Iris pigment epithelial cell (primary cell): Measurements from ENCODE around the gene RNF135.
"Not testable (repeated sequence)": the region's sequence is repeated elsewhere in the genome, so short reads cannot be mapped to it uniquely, and the experiment has no call there.

Experiments
- DNase-seq: peaks from one replicate; pipeline ENCODE4 v3.0.0-alpha.2; 2011; ENCODE audit warnings: low read depth

RNF135 gene

DNA sequence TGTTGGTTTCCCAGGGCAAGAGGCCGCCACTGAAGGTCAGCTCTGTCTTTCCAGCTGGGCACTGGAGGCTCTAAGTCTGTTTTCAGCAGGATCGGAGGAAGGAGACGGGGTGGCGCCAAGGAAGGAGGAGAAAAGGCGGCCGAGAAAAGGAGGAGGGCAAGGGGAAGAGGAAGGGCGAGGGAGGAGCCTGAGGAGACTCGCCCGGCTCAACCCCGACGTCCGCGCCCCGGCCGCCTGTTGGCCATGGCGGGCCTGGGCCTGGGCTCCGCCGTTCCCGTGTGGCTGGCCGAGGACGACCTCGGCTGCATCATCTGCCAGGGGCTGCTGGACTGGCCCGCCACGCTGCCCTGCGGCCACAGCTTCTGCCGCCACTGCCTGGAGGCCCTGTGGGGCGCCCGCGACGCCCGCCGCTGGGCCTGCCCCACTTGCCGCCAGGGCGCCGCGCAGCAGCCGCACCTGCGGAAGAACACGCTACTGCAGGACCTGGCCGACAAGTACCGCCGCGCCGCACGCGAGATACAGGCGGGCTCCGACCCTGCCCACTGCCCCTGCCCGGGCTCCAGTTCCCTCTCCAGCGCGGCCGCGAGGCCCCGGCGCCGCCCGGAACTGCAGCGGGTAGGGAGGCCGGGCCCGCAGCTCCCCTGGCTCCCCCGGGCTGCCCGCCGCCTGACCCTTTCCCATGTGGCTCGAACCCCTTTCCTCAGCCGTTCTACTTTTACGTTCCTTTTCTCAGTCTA is at the start of gene RNF135:
Gene RNF135 (plus strand): TSS at position 209 of the 737 bp plus-strand sequence. CDS start 35 bp downstream, at position 244.
- DNase-seq = peak; percentile 81

- DNase-seq = peak; percentile 13
Observed at GRCh38 chr17:30921544-30922196, 49.2 kb upstream of the RNF135 start, which contains the start of gene ADAP2. Gene ADAP2, plus strand, starts transcription at chr17:30921945. Its CDS starts 70 bp downstream, at chr17:30922015.

GRCh38 chr17:30922235-30923030 is 48.4 kb upstream of the RNF135 start:
- DNase-seq = no peak

DNA sequence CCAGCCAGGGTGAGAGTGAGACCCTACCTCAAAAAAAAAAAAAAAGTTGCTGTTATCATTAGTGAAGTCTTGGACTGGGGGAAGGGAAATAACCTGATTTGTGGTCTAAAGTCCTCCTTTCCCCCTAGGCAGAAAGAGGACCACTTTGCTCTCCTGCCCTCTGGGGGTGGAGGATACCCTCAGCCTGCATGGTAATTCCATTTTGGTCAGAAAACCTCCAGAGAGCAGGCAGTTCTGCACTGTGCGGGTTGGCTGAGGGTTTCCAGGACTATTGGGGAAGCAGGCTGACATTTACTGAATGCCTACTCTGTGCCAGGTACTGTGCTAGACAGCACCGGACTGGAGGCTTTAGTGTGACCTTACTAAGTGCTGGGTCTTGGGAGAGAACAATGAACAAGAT is 46.5 kb upstream of the RNF135 start:
- DNase-seq = no peak

GRCh38 chr17:30926516-30926915 is 44.3 kb upstream of the RNF135 start:
- DNase-seq = no peak

DNA sequence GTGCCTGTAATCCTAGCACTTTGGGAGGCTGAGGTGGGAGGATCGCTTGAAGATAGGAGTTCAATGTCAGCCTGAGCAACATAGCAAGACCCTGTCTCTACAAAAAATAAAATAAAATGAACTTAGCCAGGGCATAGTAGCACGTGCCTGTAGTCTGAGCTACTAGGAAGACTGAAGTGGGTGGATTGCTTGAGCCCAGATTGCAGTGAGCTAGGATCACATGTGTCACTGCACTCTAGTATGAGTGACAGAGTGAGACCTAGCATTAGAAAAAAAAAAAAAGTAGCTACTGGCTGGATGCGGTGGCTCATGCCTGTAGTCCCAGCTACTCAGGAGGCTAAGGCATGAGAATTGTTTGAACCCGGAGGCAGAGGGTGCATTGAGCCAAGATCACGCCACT is 43.1 kb upstream of the RNF135 start:
- no peak for DNase-seq

- DNase-seq = no peak
Observed at GRCh38 chr17:30928584-30928983, 42.3 kb upstream of the RNF135 start.

DNA sequence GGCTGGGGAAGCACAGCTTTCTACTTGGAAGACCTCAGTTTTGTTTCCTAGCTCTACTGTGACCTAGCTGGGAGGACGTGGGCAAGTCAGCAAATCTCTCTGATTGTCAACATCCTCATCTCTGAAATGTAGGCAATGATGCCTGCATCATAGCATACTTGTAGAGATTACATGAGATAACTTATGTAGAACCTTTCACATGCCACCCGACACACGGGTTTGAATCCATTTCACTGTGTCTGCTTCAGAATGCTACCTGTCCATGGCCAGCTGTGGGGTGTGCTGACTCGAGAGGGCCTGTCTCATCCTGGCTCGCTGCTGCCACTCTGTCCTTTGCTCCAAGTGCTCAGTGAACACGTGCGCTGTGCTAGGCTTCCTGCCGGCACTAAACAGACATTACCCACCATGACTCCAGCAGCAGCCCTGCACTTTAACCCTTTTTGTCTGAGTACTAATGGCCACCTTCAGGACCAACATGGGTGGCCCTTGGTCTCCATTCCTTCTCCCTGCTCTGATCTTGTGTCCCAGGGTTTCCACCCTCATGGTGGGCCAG is 41.7 kb upstream of the RNF135 start:
- no peak for DNase-seq

GRCh38 chr17:30929861-30930260 is 41.0 kb upstream of the RNF135 start:
- not testable (repeated sequence) for DNase-seq

- no peak for DNase-seq
Observed at GRCh38 chr17:30930495-30930894, 40.3 kb upstream of the RNF135 start.

- DNase-seq = not testable (repeated sequence)
Observed at GRCh38 chr17:30931582-30931981, 39.3 kb upstream of the RNF135 start.

DNA sequence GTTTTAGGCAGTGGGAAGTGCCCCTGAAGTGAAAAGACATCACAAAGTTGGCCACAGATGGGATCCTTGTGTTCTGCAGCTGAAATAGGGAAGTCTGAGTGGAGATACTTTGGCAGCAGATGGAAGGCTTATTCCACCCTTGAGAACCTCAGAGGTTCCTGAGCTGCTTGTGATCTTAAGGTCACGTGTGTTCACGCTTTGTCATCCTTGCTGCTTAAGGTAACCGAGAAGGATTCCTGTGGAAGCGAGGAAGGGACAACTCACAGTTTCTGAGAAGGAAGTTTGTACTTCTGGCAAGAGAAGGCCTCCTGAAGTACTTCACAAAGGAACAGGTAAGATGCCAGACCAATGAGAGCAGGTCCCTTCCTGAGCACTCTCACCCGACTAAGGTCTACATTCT is 36.9 kb upstream of the RNF135 start:
- no peak for DNase-seq

DNA sequence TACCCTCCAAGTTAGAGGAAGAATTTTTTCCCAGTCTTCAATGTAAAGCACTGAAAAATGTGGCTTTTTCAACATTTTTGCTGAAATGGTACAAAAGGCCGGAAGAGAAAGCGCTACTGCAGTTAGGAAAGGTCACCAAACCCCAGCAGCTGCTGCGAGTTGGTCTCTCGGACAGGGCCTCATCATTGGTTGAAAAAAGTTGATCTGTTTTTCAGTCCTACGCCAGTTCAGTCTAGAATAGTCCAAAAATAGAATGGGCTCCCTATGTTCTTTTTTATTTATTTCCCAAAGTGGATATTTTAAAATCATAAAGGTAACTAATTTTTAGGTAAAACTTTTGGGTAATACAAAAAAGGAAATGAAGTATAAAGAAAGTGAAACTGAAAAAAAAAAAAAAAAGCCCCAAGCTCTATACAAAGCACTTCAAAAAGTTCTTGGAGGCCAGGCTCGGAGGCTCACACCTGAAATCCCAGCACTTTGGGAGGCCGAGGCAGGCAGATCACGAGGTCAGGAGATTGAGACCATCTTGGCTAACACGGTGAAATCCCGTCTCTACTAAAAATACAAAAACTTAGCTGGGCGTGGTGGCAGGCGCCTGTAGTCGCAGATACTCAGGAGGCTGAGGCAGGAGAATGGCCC is 31.7 kb upstream of the RNF135 start:
- DNase-seq = no peak

DNA sequence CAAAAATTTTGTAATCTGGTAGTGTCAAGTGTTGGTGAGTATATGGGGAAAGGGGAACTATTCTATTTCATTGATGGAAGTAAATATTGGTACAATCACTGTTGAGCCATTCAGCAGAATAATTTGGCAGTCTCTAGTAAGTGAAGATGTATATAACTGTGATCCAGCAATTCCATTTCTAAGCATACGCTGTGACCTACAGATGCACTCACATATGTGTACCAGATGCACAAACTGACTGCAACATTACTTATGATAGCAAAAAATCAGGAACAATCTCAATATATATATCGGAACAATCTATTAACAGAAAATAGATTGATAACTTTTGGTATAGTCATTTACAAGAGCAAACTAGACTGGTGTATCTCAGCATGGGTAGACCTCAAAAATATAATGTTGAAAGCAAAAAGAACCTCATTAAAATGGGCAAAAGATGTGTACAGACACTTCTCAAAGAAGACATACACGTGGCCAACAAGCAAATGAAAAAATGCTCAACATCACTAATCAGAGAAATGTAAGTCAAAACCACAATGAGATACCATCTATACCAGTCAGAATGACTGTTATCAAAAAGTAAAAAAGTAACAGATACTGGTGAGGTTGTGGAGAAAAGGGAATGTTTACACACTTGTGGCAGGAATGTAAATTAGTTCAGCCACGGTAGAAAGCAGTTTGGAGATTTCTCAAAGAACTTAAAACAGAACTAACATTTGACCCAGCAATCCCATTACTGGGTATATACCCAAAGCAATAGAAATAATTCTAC is 28.3 kb upstream of the RNF135 start:
- peak; percentile 40 for DNase-seq

- DNase-seq = no peak
Observed at GRCh38 chr17:30947796-30948195, 23.0 kb upstream of the RNF135 start.

GRCh38 chr17:30950189-30950588 is 20.6 kb upstream of the RNF135 start:
- no peak for DNase-seq

- peak; percentile 91 for DNase-seq
Observed at GRCh38 chr17:30950669-30951399, 20.0 kb upstream of the RNF135 start.

GRCh38 chr17:30952638-30953393 is 18.0 kb upstream of the RNF135 start:
- no peak for DNase-seq

- peak; percentile 14 for DNase-seq
Observed at GRCh38 chr17:30954046-30954830, 16.6 kb upstream of the RNF135 start.
